GM12801 (cell line): ENCODE results near the gene ST6GALNAC3.
A peak's percentile ranks its signal among the peaks of the same experiment; 100 is the strongest.

Experiments
- TF ChIP-seq, protein P1 (sequence below): IDR thresholded peaks from one replicate; pipeline ENCODE4 v1.5.1; 2011; ENCODE audit warnings: control low read depth; ENCODE audit not compliant: insufficient read length; ENCODE audit errors: extremely low read depth

The ST6GALNAC3 gene

DNA sequence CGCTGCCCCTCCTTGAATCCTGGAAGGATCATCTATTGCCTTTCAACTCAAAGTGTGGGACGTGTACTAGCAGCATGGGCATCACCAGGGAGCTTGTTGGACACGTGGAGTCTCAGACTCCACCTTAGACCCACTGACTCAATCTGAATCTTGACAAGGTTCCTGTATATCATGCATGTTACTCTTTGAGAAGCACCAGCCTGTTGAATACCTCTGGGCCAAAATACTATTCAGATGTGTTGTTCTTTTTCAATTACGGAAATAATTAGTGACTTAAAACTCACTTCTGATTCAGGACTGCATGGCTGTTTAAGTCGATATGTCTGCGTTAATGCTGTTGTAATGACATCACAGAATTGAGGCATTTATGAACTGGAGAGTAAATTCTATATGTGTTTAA, 70.8 kb downstream of the ST6GALNAC3 start:
- TF ChIP-seq, protein P1, sequence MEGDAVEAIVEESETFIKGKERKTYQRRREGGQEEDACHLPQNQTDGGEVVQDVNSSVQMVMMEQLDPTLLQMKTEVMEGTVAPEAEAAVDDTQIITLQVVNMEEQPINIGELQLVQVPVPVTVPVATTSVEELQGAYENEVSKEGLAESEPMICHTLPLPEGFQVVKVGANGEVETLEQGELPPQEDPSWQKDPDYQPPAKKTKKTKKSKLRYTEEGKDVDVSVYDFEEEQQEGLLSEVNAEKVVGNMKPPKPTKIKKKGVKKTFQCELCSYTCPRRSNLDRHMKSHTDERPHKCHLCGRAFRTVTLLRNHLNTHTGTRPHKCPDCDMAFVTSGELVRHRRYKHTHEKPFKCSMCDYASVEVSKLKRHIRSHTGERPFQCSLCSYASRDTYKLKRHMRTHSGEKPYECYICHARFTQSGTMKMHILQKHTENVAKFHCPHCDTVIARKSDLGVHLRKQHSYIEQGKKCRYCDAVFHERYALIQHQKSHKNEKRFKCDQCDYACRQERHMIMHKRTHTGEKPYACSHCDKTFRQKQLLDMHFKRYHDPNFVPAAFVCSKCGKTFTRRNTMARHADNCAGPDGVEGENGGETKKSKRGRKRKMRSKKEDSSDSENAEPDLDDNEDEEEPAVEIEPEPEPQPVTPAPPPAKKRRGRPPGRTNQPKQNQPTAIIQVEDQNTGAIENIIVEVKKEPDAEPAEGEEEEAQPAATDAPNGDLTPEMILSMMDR, result no peak

DNA sequence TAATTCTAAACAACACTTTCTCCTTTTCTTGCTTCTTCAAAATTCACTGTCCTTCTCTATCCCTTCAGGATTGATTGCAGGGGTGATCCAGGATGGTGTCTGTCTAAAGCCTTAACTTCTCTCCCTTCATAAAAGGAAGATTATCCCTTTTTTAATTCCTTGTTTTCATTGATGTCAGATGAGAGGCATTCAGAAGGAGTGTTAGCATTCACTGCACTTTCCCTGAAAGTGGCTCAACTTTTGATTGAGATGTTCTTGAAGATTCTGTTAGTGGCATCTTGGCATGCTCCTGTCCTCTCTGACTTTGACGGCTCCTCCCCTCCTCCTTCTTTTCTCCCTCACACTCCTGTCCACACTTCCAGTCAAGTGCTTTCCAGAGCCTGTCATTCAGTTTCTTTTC, 71.6 kb downstream of the ST6GALNAC3 start:
- TF ChIP-seq, protein P1, result no peak

DNA sequence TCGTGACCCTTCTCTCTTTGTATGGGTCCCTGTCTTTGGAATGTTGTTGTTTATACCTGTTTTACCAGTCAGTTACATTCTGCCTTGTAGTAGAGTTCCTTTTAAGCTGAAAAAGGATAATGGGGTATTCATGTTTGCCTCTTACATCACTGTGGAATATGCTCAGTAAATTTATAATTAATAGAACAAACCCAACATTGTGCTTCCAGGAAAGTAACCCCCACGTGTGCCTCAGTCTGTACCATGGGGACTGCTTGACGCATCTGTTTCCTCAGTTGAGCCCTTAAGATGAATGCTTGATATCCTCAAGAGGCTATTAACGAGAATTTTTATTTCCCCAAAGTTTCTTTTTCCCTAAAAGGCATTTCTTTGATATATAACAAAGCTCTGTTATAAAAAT, 73.4 kb downstream of the ST6GALNAC3 start:
- TF ChIP-seq, protein P1, result no peak

DNA sequence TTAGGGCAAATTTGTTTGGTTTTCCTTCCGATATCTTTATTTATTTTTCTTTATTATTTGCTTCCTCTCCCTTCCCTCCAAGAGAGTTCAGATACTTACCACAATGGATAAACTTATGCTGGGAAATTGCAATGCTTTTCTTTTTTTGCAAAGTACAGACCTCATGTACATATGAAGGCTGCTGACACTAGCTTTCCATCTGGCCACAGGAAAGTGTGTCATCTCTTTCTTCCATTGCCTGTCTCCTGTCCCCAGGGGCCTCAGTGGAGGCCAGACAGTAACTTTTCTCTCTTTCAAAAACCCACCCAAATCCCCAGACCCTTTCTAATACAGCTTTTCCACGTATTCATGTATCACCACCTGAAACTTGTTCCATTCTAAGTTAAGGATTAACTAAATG, 73.9 kb downstream of the ST6GALNAC3 start:
- TF ChIP-seq, protein P1, result no peak

DNA sequence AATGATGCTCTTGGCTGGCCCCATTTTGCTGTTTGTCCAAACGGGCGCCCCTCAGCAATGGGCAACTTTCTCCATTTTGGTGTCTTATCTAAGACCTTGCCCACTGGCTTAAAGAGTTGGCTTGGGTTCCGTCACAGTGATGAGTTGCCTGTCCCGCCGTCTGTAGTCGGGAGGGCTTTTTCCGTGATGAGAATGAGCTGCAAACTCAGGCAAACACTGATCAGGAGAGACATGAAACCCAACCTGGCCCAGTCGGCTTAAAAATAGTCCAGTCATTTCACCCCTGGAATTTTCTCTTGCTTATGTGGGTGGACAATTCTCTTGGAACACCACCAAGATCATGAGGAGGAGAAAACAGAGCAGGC, 79.3 kb downstream of the ST6GALNAC3 start:
- TF ChIP-seq, protein P1, result no peak

DNA sequence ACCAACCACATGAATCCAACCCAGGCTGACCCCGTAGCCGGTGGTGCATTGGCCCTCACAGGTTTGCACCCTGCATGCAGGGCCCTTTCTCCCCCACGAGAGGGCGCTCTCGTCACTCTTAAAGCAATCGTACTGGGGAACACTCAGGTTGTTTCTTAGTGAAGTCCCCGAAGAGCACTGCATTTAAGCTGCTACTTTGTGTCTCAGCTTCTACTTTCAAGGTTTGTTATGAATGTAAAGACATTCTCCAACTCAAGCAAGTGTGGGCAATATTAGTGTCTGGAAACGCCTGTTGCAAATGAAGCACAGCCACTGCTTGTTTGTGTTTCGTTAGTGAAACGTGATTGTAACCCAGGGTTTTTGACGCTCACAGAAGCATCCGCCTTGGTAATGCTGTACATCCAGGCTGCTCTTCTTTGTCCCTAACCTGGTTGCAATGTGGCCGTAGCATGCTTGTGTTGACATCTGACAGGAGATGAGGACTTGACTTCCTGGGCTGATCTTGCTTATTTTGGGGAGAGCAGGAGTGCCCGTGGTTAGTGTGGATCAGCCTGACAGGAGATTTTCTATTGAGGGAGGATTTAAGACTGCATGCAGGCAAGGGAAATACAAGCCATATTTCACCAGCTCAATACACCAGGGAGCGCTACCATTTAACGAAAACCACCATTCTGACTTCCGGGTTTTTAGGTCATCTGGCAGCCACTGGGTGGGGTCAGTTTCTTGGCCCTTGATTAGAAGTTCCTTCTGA, 79.8 kb downstream of the ST6GALNAC3 start:
- TF ChIP-seq, protein P1, result peak; percentile 66

DNA sequence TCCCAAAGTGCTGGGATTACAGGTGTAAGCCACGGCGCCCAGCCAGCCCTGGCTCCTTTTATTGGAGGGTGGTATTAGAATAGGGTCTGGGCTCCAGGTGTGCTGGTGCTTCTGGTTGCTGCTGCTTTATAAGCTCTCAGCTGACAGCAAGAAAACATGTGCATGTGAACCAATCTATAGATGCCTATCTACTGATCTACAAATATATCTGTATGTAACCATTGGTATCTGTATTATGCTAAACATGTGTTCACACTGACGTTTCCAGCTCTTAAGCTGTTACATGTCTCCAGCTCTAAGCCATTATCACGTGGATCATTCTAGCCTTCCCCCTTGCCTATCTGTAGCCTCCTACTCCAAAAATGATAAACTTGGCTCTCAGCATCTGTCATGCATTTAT, 82.4 kb downstream of the ST6GALNAC3 start:
- TF ChIP-seq, protein P1, result no peak

DNA sequence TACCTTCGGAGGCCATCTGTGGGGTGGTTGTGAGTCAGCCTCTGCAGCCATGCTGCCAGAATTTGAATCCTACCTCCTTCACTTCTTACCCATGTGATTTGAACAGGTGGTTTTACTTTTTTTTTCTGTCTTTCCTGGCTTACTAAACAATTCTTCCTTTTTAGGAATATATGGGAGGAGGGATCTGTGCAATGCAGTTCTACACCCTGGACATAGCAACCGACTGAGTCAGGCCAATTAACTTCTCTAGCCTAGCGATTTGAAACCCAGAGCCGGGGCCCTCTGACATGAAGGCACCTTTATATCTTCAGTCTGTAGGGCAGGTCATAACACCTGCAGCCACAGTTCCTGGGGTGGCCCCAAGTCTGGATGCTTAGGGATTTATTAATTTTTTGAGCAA, 83.6 kb downstream of the ST6GALNAC3 start:
- TF ChIP-seq, protein P1, result no peak
